Right cardiac atrium (tissue), 5 donors: ENCODE measurements around the gene ADH4. TPM values are rescaled to one million over a fixed set of nuclear protein-coding genes. Genes with fewer than 3 reads are reported as not detected.
"Not testable (repeated sequence)": the region's sequence is repeated elsewhere in the genome, so short reads cannot be mapped to it uniquely, and the experiment has no call there.

Experiments used
- ATAC-seq, 2 donors: fragments of 200-7000 bp; cut with Tn5 transposase; one replicate each; pipeline versions ENCODE4 v1.8.0 to v1.9.1; 2020; ENCODE audit warnings: moderate library complexity in 2 of 2, mild to moderate bottlenecking in 1 of 2
- DNase-seq, 3 donors: peaks; one replicate each; pipeline ENCODE4 v3.0.0-alpha.2; 2020
- H3K27ac ChIP-seq: one replicate; pipeline ENCODE4 v1.5.1; 2013; ENCODE audit warnings: mild to moderate bottlenecking, low read length, control low read depth, moderate library complexity
- H3K27me3 ChIP-seq: one replicate; pipeline ENCODE4 v1.6.1; 2013; ENCODE audit not compliant: control insufficient read depth, insufficient read depth
- H3K4me1 ChIP-seq: one replicate; pipeline ENCODE4 v1.6.1; 2013; ENCODE audit warnings: low read length; ENCODE audit not compliant: control insufficient read depth, insufficient read depth
- H3K4me3 ChIP-seq: one replicate; pipeline ENCODE4 v1.5.1; 2013; ENCODE audit warnings: low read length, control low read depth
- H3K9me3 ChIP-seq: one replicate; pipeline ENCODE4 v1.6.1; 2013; ENCODE audit warnings: low read length; ENCODE audit not compliant: control insufficient read depth
- WGBS: extraction: QIAGEN DNeasy Blood & Tissue Kit; methylation state at CpG from one replicate; pipeline ENCODE4 v1.1.7; 2013; 5-methylcytosine and 5-hydroxymethylcytosine counted together
- intact Hi-C, 4 donors: fragments of 100-400 bp; cut with DNase I; formaldehyde crosslinking; loops; one replicate each; pipeline versions ENCODE4 v1.11.0 to v1.14.0; 2022 to 2023
- polyA plus RNA-seq: library from polyadenylated mRNA; stranded (reverse); fragments of 200-250 nt; gene quantifications from one replicate; pipeline ENCODE4 v1.2.3, GENCODE V29; 2013
- total RNA-seq, 4 donors: library from RNA; stranded (reverse); fragmentation: NEBNext Ultra II Directional; extraction: Animal tissue kit (Norgen Biotek cat#: 25700); gene quantifications; one replicate each; pipeline ENCODE4 v1.2.1, GENCODE V29; 2021
- donor health status: healthy with polysubstance abuse.
- donor health status: DM: no; HTN: yes; CAD: no.
- donor health status: DM: no; HTN: no; CAD: no.
- donor health status: DM: no; HTN: yes; CAD: no; lungs with severe emphysema.
- donor health status: DM: yes; HTN: yes; CAD: no.

The ADH4 gene
- total and polyA plus RNA-seq, 5 donors: 0.42 to 0.48 TPM; not detected in 3

- Histone ChIP-seq H3K4me1 (no peaks in the 10 kb centered on the region), H3K27ac (no peak overlapping the region), H3K4me3 (no peak overlapping the region), H3K9me3 (no peaks in the 10 kb centered on the region), H3K27me3 (no peaks in the 10 kb centered on the region)
- no peak for DNase-seq
- no peak for ATAC-seq
- intact Hi-C loops: no loop called here
- WGBS: 60% methylated on average over 3 of the region's 3 CpGs
Observed at GRCh38 chr4:99134586-99134985, 9.5 kb downstream of the ADH4 start.

- no peaks in the 10 kb centered on the region for H3K9me3 ChIP-seq
- DNase-seq (no peak), ATAC-seq (no peak)
- no peak overlapping the region for H3K4me3 ChIP-seq
- WGBS: 88% methylated on average over 2 of the region's 2 CpGs
- H3K4me1 ChIP-seq: no peaks in the 10 kb centered on the region
- no peaks in the 10 kb centered on the region for H3K27me3 ChIP-seq
- intact Hi-C loops: no loop called here
- H3K27ac ChIP-seq: no peak overlapping the region
Observed at GRCh38 chr4:99131378-99131777, 12.7 kb downstream of the ADH4 start.

GRCh38 chr4:99126376-99126775 lies 17.7 kb downstream of the ADH4 start:
- no peak overlapping the region for H3K27ac ChIP-seq
- no peaks in the 10 kb centered on the region for H3K27me3 ChIP-seq
- DNase-seq: no peak
- no peaks in the 10 kb centered on the region for H3K9me3 ChIP-seq
- no peak overlapping the region for H3K4me3 ChIP-seq
- no peak for ATAC-seq
- no peaks in the 10 kb centered on the region for H3K4me1 ChIP-seq
- WGBS: 53% methylated on average over 1 of the region's 1 CpG
- intact Hi-C loops: no loop called here

GRCh38 chr4:99121008-99121407 lies 23.1 kb downstream of the ADH4 start:
- no peaks in the 10 kb centered on the region for H3K27me3 ChIP-seq
- intact Hi-C loops: loop anchor here in 2 of 4 donors (5.0 kb wide), 2 partner anchors 76 to 286 kb away; no protein-coding TSS in a partner anchor
- DNase-seq: no peak
- no peaks in the 10 kb centered on the region for H3K9me3 ChIP-seq
- no peak overlapping the region for H3K27ac ChIP-seq
- 81% methylated on average over 4 of the region's 4 CpGs for WGBS
- no peak overlapping the region for H3K4me3 ChIP-seq
- H3K4me1 ChIP-seq: no peaks in the 10 kb centered on the region
- ATAC-seq: no peak

- WGBS: 93% methylated on average over 5 of the region's 5 CpGs
- intact Hi-C loops: loop anchor here in 2 of 4 donors (5.0 kb wide), 2 partner anchors 77 to 287 kb away; no protein-coding TSS in a partner anchor
Observed at GRCh38 chr4:99120501-99120900, 23.6 kb downstream of the ADH4 start.

GRCh38 chr4:99117876-99118693 lies 26.0 kb downstream of the ADH4 start:
- WGBS: 66% methylated on average over 9 of the region's 9 CpGs
- H3K4me1 ChIP-seq: no peaks in the 10 kb centered on the region
- no peaks in the 10 kb centered on the region for H3K27me3 ChIP-seq
- no peak overlapping the region for H3K4me3 ChIP-seq
- H3K9me3 ChIP-seq: no peaks in the 10 kb centered on the region
- DNase-seq (no peak), ATAC-seq (no peak)
- intact Hi-C loops: loop anchor here in 3 of 4 donors (5.0 kb wide), 3 partner anchors 284 to 344 kb away; no protein-coding TSS in a partner anchor
- H3K27ac ChIP-seq: no peak overlapping the region

More at GRCh38 chr4:99120501-99120900, 23.6 kb downstream of the ADH4 start:
- ATAC-seq: no peak
- Histone ChIP-seq H3K27ac (no peak overlapping the region), H3K4me1 (no peaks in the 10 kb centered on the region), H3K9me3 (no peaks in the 10 kb centered on the region), H3K27me3 (no peaks in the 10 kb centered on the region), H3K4me3 (no peak overlapping the region)
- DNase-seq: no peak

- ATAC-seq, H3K27ac ChIP-seq, DNase-seq, H3K4me3 ChIP-seq, H3K27me3 ChIP-seq, H3K4me1 ChIP-seq, H3K9me3 ChIP-seq: not testable (repeated sequence)
- intact Hi-C loops: loop anchor here in 3 of 4 donors (5.0 kb wide), 3 partner anchors 285 to 345 kb away; no protein-coding TSS in a partner anchor
- 94% methylated on average over 29 of the region's 29 CpGs for WGBS
Observed at GRCh38 chr4:99117122-99117841, 26.8 kb downstream of the ADH4 start.

- ATAC-seq, intact Hi-C loops: not testable (repeated sequence)
Observed at GRCh38 chr4:99109286-99109685, 34.8 kb downstream of the ADH4 start.

GRCh38 chr4:99104153-99104552 lies 39.9 kb downstream of the ADH4 start:
- H3K27ac ChIP-seq: no peak overlapping the region
- no peaks in the 10 kb centered on the region for H3K4me1 ChIP-seq
- ATAC-seq: no peak
- intact Hi-C loops: no loop called here
- no peak overlapping the region for H3K4me3 ChIP-seq
- no peaks in the 10 kb centered on the region for H3K9me3 ChIP-seq
- no peaks in the 10 kb centered on the region for H3K27me3 ChIP-seq
- WGBS: 88% methylated on average over 1 of the region's 1 CpG
- DNase-seq: no peak

More at GRCh38 chr4:99109286-99109685, 34.8 kb downstream of the ADH4 start:
- DNase-seq, H3K4me3 ChIP-seq, H3K9me3 ChIP-seq, H3K27me3 ChIP-seq, H3K4me1 ChIP-seq, H3K27ac ChIP-seq: not testable (repeated sequence)
- WGBS: 96% methylated on average over 12 of the region's 12 CpGs

GRCh38 chr4:99103166-99103565 lies 40.9 kb downstream of the ADH4 start:
- ATAC-seq (no peak), DNase-seq (no peak)
- Histone ChIP-seq H3K27ac (no peak overlapping the region), H3K27me3 (no peaks in the 10 kb centered on the region), H3K4me3 (no peak overlapping the region), H3K9me3 (no peaks in the 10 kb centered on the region), H3K4me1 (no peaks in the 10 kb centered on the region)
- intact Hi-C loops: no loop called here

- ATAC-seq (no peak), DNase-seq (no peak)
- Histone ChIP-seq H3K27me3 (no peaks in the 10 kb centered on the region), H3K4me3 (no peak overlapping the region), H3K27ac (no peak overlapping the region), H3K4me1 (no peaks in the 10 kb centered on the region), H3K9me3 (no peaks in the 10 kb centered on the region)
- intact Hi-C loops: no loop called here
- WGBS: 96% methylated on average over 2 of the region's 2 CpGs
Observed at GRCh38 chr4:99102634-99103033, 41.5 kb downstream of the ADH4 start.
